NCI-H1930 (cell line): Measurements from ENCODE around the gene ANXA10.
"Not testable (repeated sequence)": the region's sequence is repeated elsewhere in the genome, so short reads cannot be mapped to it uniquely, and the experiment has no call there.

ENCODE experiments used
- DNase-seq, 2 experiments: peaks; one replicate each; lab custom pipeline; 2025; lab: John Stamatoyannopoulos, UW

The ANXA10 gene

GRCh38 chr4:168162604-168163003 is 70.3 kb downstream of the ANXA10 start:
- no peak for DNase-seq

GRCh38 chr4:168163106-168163505 is 70.8 kb downstream of the ANXA10 start:
- no peak for DNase-seq

GRCh38 chr4:168164045-168164444 is 71.7 kb downstream of the ANXA10 start:
- no peak for DNase-seq

- no peak for DNase-seq
Observed at GRCh38 chr4:168164915-168165548, 72.7 kb downstream of the ANXA10 start.

GRCh38 chr4:168167714-168168284 is 75.5 kb downstream of the ANXA10 start:
- DNase-seq, result no peak

- no peak for DNase-seq
Observed at GRCh38 chr4:168174308-168174707, 82.0 kb downstream of the ANXA10 start.

- no peak for DNase-seq
Observed at GRCh38 chr4:168177546-168178149, 85.3 kb downstream of the ANXA10 start.

- DNase-seq, result no peak
Observed at GRCh38 chr4:168183717-168184571, 91.6 kb downstream of the ANXA10 start.

- DNase-seq, result no peak
Observed at GRCh38 chr4:168188754-168189153, 96.4 kb downstream of the ANXA10 start.

- DNase-seq, result no peak
Observed at GRCh38 chr4:168197926-168198325, 105.6 kb downstream of the ANXA10 start.

GRCh38 chr4:168199260-168199957 is 107.1 kb downstream of the ANXA10 start:
- DNase-seq, result no peak

- no peak for DNase-seq
Observed at GRCh38 chr4:168200685-168201084, 108.3 kb downstream of the ANXA10 start.

GRCh38 chr4:168203233-168203911 is 111.0 kb downstream of the ANXA10 start:
- DNase-seq, result no peak

GRCh38 chr4:168208957-168209614 is 116.7 kb downstream of the ANXA10 start:
- DNase-seq, result no peak

- no peak for DNase-seq
Observed at GRCh38 chr4:168212656-168213055, 120.3 kb downstream of the ANXA10 start.

- DNase-seq, result not testable (repeated sequence)
Observed at GRCh38 chr4:168213511-168213910, 121.2 kb downstream of the ANXA10 start.

- no peak for DNase-seq
Observed at GRCh38 chr4:168218645-168219044, 126.3 kb downstream of the ANXA10 start.

GRCh38 chr4:168220893-168221292 is 128.6 kb downstream of the ANXA10 start:
- no peak for DNase-seq

GRCh38 chr4:168221301-168221700 is 129.0 kb downstream of the ANXA10 start:
- no peak for DNase-seq
